Activated naive CD4-positive, alpha-beta T cell treated with anti-CD3 and anti-CD28 coated beads, Interleukin-2, amount 50 U/mL, for 16 hours (primary cell): ENCODE data around the gene SWSAP1.

Experiments
- DNase-seq: peaks from one replicate; pipeline ENCODE4 v3.0.0-alpha.2; 2020

The SWSAP1 gene

GRCh38 chr19:11355160-11356073 is 19.0 kb upstream of the SWSAP1 start, which contains the start of gene PLPPR2:
Gene PLPPR2, plus strand, starts transcription at chr19:11355432. Its CDS starts 2,242 bp downstream, at chr19:11357674.
- peak; percentile 86 for DNase-seq

DNA sequence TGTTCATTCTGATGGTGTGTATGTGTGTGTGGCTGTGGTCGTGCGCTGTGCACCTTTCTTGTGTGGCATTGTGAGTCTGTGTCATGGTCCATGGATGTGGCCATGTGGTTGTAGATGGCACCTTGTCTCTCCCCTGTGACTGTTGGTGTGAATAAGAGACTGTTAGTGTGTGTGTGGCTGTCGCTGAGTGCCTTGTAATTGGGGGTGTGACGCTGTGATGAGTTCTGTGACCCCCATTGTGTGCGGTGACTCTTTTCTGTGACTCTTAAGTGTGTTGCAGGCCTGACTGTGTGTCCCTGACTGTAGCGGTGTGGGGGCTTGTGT is 18.4 kb upstream of the SWSAP1 start:
- DNase-seq, result no peak

DNA sequence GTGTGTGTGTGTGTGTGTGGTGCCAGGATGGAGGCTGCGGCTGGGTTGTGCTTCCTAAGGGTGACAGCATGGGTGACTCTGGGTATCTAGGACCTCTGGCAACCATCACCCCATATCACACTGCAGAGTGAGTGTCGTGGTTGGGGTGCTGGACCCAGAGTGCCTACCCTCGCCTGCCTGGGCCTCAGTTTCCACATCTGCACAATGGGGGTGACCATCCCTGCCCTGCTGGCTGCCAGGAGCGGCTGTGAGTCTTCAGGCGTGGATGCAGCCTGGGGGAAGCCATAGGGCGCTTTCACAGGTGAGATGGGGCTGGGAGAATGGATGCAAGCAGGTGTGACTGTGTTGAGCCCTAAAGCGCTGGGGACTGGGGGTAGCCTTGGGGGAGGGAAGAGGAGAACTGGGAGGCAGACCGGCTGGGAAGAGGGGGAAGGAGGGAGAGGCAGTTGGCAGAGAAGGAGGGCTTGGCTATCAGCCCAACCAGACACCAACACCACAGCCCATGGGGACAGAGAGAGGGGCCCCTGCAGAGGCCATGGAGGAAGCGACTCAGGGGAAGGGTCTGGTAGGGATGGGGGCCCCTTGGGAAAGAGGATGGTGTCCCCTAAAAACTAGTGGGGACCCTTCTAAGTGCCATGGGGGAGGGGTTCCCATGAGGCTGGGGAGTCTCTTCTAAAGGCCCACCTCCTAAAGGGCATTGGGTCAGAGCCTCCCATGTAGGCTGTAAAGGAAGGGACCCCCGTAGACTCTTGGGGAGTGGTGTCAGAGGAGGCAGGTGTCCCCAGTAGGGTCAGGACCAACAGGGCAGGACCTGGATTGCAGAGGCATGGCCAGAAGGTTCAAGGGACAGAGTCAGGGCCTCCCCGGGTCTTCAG is 17.6 kb upstream of the SWSAP1 start:
- no peak for DNase-seq

DNA sequence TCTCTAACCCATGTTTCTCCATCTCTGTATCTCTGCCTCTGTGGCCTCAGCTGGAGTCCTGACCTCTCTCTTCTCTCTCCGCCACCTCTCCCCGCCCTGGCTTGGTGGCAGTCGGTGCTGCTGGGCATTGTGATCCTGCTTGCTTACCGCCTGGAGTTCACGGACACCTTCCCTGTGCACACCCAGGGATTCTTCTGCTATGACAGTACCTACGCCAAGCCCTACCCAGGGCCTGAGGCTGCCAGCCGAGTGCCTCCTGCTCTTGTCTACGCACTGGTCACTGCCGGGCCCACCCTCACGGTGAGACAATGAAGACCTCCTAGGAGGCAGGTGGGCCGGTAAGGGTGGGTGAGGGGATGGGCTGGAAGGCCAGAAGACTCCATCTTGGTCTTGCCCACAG is 15.0 kb upstream of the SWSAP1 start:
- DNase-seq, result no peak

- DNase-seq, result no peak
Measured at GRCh38 chr19:11361037-11361770, 13.3 kb upstream of the SWSAP1 start.

DNA sequence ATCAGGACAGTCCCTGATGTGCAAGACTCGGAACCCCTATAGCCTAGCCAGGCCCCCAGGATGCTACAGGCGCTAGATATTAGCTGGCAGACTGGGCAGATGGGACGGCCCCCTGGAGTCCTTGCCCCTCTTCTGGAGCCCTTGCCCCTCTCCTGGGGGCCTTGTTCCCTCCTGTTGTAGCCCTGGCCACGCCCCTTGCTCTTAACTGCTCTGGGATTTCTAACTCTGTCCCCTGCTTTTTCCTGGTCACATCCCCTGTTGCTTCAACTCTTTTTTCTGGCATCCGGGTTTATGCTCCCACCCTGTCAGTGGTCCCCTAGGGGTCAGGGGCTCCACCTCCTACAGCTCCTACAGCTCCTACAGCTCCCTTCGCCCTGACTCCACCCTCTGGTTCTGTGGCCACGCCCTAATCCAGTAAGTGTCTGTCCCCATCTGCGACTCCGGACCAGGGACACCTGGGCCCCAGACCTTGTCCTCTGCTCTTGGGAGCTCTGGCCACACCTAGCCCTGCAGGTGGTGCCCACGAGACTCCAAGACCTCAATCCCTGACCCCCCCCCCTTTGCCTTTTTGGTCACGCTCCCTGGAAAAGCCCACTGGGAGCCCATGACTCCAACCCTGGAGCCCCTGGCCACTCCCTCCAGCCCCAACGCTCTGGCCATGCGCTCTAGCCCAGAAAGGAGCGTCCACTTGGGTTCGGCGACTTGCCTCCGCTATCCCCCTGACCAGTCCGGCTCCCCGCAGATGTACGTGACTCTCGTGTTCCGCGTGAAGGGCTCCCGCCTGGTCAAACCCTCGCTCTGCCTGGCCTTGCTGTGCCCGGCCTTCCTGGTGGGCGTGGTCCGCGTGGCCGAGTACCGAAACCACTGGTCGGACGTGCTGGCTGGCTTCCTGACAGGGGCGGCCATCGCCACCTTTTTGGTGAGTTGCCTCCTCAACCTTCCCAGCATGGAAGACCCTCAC is 12.4 kb upstream of the SWSAP1 start:
- DNase-seq, result no peak

- no peak for DNase-seq
Measured at GRCh38 chr19:11363881-11364280, 10.6 kb upstream of the SWSAP1 start.

DNA sequence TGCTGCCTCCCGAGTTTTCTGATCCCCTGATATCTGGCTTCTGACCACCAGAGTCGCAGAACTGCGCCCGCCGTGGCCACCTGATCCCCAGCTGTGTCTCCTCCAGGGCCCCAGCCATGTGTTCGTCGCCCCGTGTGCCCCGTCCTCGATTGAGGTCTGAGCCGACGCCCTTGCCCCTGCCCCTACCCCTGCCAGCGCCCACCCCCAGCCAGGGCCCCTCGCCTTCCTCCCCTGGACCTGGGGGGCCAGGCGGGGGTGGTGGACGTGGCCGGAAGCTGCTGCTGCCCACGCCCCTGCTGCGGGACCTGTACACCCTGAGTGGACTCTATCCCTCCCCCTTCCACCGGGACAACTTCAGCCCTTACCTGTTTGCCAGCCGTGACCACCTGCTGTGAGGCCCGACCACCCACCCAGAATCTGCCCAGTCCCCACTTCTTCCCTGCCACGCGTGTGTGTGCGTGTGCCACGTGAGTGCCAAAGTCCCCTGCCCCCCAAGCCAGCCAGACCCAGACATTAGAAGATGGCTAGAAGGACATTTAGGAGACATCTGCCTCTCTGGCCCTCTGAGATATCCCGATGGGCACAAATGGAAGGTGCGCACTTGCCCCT is 10.1 kb upstream of the SWSAP1 start:
- DNase-seq, result no peak

DNA sequence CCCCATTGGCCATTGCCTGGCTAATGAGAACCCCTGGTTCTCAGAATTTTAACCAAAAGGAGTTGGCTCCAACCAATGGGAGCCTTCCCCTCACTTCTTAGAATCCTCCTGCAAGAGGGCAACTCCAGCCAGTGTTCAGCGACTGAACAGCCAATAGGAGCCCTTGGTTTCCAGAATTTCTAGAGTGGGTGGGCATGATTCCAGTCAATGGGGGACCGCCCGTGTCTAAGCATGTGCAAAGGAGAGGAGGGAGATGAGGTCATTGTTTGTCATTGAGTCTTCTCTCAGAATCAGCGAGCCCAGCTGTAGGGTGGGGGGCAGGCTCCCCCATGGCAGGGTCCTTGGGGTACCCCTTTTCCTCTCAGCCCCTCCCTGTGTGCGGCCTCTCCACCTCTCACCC is 9.5 kb upstream of the SWSAP1 start:
- no peak for DNase-seq

GRCh38 chr19:11365557-11366117 is 8.8 kb upstream of the SWSAP1 start:
- DNase-seq, result no peak

- DNase-seq, result no peak
Measured at GRCh38 chr19:11367528-11367927, 6.9 kb upstream of the SWSAP1 start.

- DNase-seq, result no peak
Measured at GRCh38 chr19:11370744-11371143, 3.7 kb upstream of the SWSAP1 start.

- no peak for DNase-seq
Measured at GRCh38 chr19:11373166-11373884, 1.1 kb upstream of the SWSAP1 start.

- DNase-seq, result no peak
Measured at GRCh38 chr19:11373885-11374432, 507 bp upstream of the SWSAP1 start.

DNA sequence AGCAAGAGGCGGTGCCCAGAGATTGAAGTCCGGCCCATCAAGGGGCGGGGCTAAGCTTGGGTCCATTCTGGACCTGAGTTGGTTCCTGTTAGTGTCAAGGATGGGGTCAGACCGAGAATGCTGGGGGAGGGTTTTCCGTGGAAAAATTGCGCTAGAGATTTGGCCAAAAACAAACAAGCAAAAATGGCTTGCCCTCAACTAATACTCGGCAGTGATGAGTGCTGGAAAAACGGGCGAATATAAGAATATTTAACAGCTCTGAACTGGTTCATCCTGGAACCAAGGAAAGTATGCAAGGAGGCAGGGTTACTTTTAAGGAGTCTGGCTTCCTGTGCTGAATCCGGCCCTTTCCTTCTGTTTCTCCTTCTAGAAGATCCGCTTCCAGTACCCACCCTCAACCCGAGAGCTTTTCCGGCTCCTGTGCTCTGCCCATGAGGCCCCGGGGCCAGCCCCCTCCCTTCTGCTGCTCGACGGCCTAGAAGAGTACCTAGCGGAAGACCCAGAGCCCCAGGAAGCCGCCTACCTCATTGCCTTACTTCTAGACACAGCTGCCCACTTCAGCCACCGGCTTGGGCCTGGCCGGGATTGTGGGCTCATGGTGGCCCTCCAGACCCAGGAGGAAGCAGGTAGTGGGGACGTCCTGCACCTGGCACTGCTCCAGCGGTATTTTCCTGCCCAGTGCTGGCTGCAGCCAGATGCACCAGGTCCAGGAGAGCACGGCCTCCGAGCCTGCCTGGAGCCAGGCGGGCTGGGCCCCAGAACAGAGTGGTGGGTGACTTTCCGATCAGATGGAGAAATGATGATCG is 880 bp downstream of the SWSAP1 start:
- DNase-seq, result peak; percentile 72

DNA sequence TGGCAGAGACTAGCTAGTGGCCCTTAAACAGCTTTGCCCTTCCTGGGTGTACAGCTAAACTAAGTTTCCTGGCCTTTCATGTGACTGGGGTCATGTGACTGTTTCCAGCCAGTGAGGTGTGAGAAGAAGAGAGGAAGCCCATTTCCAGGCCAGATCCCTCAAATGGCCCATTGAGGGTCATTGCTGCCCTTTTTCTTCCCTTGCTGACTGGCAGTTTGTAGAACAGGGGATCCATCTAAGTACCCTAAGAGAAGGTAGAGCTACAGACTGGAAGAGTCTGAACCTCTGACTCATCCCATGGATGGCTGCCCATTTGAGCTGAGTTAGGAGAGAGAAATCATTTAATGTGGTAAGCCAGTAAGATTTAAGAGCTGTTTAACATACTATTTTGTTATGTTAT is 2.8 kb downstream of the SWSAP1 start:
- DNase-seq, result peak; percentile 35

DNA sequence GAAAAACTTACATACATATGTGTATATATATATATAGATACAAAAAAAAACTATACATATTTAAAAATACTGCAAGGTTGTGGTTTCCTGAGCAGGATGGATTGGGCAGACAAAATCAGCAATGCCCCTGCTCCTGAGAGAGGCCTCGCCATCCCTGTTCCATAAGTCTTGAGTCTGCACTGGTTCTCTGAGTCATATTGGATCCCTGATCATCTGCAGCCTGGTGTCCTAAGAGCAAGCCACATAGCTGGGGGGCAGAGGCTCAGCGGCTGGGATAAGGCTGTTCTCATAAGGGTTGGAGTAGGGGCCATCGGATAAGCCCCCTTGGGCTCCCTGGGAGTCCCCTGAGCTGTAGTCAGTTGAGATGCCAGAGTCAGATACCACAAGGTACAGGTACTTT is 3.3 kb downstream of the SWSAP1 start:
- no peak for DNase-seq

DNA sequence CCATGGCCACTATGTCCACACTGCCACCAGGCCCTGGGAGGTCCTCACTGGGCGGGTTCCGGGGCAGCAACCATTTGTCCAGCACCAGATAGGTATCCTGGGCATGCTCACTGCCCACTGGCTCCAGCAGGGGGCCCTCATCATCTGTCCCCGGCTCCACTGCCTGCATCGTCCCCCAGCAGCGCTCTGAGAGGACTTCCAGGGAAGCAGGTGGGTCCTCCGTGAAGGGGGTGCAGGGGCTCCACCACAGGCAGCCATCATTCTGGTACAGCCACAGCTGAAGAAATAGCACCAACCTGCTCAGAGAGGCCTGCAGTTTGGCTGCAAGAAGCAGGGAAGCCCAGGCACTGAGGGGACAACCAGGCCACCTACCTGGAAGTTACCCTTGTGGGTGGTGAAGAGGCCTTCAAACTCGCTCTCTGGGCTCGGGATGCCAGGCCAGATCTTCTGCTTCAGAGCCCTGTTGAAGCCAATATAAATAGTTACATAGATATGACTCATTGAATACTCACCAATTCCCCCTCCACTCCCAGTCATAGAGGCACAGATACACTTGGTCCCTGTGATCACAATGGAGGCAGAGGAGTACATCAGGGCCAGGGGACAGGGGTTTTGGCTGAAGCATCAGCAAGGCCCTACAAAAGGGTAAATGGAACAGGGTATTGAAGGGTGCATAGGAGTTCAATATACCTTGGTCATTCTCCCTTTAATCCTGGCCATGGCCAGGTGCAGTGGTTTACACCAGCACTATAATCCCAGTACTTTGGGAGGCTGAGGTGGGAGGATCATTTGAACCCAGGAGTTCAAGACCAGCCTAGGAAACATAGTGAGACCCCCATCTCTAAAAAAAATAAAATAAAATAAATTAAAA is 4.1 kb downstream of the SWSAP1 start:
- DNase-seq, result no peak
